ENCODE measurements around the gene GABRB3.

- TF ChIP-seq CTCF (IDR thresholded peaks at IDR 0.05) (no peak), POLR2A (IDR thresholded peaks at IDR 0.05) (no peak)
These were observed 102.8 kb downstream of the GABRB3 start for GRCh38 chr15:26670116-26670515.
